Measurements from ENCODE around the gene PTPRF.

PTPRF gene

GRCh38 chr1:43605157-43605556, 74.5 kb downstream of the PTPRF start:
- DNase-seq (ENCODE audit: low read depth in 2 of 2), result no peak

DNA sequence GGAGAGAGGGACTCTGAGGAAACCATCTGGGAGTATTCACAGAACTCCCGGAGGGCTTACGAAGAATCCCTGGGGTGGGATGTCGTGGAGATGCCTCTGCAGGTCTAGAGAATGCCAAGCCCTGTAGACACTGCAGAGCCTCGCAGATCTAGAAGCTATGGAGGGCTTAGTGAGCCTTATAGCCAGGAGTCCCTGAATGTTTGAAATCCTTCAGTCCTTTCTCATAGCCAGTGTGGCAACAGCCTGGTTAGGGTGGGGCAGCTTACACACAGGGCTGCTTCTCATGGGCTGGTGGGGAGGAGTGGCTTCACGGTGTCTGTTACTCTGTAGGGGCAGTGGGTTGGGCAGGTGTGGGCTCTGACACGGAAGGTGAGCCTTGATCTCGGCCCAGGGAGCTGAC, 75.1 kb downstream of the PTPRF start:
- DNase-seq (ENCODE audit: low read depth in 2 of 2), result no peak

GRCh38 chr1:43606624-43607023, 75.9 kb downstream of the PTPRF start:
- no peak for DNase-seq (ENCODE audit: low read depth in 2 of 2)

DNA sequence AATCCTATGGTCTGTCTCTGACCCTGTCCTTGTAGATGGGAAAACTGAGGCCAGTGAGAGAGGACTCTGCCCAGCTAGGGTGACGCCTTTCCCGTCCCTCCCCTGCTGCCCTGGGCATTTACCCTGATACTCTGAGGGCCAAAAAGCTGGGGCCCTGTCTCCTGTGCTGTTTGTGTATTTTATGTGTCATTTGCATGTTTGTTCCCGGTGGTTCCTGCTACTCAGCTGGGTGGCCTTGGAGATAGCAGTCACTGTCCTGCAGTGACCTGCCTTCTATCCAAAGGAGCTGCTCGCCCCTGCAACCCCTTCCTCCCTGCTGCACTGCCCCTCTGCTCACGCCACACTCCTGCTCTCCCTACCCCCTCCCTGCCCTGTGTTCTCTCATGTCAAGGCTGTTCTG, 78.1 kb downstream of the PTPRF start:
- DNase-seq (ENCODE audit: low read depth in 2 of 2), result no peak

DNA sequence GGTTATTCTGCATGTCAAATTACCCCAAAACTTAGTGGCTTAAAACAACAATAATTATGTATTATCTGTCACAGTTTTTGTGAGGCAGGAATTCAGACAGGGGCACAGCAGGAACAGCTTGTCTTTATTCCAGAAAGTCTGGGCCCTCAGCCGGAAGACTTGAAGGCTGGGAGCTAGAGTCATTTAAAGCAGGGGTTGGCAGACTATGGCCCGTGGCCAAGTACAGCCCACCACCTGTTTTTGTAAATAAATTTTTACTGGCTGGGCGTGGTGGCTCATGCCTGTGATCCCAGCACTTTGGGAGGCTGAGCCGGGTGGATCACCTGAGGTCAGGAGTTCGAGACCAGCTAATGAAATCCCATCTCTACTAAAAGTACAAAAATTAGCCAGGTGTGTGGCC, 79.7 kb downstream of the PTPRF start:
- DNase-seq (ENCODE audit: low read depth in 2 of 2), result no peak

- DNase-seq (ENCODE audit: low read depth in 2 of 2), result no peak
These were observed 81.3 kb downstream of the PTPRF start for GRCh38 chr1:43611950-43612349.

DNA sequence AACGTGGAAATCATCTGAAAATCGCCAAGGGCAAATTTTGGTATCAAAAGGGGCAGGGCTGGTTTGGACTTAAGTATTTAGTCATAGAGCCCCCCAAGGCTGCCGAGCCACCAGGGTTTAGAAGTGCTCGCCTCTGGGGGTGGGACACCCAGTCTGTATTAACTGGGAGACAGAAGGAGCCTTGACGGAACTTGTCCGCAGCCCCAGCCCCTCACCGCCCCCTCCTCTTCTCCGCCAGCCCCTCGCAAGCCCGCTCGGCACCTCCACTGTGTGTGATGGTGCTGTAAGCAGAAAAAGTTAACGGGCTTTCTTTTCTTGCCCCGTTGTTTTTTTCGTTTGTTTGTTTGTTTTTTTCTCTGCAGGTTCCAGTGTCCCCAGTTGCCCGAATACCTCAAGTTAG, 81.7 kb downstream of the PTPRF start:
- DNase-seq (ENCODE audit: low read depth in 2 of 2), result no peak

- DNase-seq (ENCODE audit: low read depth in 2 of 2), result no peak
These were observed 82.6 kb downstream of the PTPRF start for GRCh38 chr1:43613075-43613942.

DNA sequence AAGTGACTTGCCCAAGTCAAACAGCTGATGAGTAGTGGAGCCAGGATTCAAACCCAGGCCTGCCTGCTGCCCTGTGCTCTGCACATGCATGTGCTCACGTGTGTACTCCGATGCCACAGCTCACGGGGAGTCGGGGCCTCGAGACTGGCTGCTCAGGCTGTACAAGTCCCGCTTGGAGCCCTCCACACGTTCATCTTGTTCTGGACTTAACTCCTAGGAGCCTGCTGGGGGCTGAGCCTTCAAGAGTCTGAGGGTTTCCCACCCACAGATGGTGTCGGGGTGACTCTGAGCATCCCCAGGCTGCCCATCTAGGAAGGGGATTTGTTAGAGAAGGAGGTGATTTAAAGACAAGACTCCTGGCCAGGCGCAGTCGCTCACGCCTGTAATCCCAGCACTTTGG, 83.5 kb downstream of the PTPRF start:
- DNase-seq (ENCODE audit: low read depth in 2 of 2), result no peak

DNA sequence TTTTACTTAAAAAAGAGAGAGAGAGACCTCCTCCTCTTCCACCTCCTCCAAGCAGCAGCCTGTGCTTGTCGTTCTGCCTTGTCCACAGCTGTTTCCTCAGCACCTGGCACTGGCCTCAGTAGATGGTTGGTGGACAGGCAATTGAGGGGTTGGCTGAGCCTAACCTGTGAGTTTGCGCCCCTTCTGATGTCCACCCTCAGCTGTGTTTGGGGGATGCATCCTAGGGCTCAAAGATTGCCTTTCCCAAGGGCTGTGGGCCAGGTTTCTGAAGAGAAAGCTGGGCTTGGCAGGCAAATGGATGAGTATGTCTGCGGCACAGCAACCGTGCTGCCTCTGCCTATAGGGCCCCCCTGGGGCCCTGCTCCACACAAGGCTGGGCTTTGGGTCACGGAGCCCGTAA, 84.2 kb downstream of the PTPRF start:
- no peak for DNase-seq (ENCODE audit: low read depth in 2 of 2)

DNA sequence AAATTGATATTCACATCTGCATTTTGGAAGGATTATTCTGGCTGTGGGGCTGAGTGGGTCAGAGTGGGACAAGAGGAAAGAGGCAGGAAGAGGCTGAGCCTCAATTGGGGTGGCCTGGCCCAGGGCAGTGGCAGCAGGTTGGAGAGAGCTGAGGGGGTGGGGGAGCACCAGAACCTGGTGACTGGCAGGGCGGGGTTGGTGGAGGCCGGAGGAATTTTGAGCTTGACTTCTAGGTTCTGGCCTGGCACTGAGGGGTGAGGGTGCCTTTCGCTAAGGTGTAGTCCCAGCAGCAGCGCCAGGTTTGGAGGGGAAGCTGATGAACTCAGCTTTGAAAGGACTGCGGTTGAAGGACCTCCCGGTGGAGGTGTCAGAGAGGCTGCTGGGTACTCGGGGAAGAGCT, 85.7 kb downstream of the PTPRF start:
- DNase-seq (ENCODE audit: low read depth in 2 of 2), result no peak

DNA sequence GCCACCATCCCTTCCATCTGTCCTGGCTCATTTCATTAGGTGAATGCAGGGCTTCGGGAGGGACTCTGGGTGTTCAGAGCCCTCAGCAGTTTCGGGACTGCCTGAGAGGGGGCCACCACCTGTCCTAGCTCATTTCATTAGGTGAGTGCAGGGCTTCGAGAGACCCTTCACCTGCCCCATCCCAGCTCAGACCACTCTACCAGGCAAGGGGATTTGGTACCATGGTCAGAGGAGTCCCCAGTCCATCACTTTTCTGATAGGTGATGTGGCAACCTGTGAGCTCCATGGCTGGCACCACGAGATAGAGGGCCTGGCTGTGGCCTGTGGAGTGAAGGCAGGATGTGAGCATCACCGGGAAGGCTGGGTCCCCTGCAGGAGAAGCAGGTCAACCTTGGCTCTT, 86.3 kb downstream of the PTPRF start:
- no peak for DNase-seq (ENCODE audit: low read depth in 2 of 2)

DNA sequence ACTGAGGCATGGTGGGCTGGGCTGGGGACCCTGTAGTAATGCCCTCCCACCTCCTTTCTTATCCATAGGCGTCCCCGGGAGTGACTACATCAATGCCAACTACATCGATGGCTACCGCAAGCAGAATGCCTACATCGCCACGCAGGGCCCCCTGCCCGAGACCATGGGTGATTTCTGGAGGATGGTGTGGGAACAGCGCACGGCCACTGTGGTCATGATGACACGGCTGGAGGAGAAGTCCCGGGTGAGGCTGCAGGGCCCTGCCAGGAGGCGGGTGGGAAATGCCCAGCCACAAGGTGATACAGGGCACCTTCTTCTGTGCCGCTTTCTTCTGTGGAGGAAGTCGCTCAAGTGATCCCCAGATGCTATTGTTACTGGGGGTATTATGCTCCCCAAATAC, 87.0 kb downstream of the PTPRF start:
- no peak for DNase-seq (ENCODE audit: low read depth in 2 of 2)

- DNase-seq (ENCODE audit: low read depth in 2 of 2), result no peak
These were observed 88.0 kb downstream of the PTPRF start for GRCh38 chr1:43618521-43619313.

- DNase-seq (ENCODE audit: low read depth in 2 of 2), result no peak
These were observed 88.7 kb downstream of the PTPRF start for GRCh38 chr1:43619314-43619790.

DNA sequence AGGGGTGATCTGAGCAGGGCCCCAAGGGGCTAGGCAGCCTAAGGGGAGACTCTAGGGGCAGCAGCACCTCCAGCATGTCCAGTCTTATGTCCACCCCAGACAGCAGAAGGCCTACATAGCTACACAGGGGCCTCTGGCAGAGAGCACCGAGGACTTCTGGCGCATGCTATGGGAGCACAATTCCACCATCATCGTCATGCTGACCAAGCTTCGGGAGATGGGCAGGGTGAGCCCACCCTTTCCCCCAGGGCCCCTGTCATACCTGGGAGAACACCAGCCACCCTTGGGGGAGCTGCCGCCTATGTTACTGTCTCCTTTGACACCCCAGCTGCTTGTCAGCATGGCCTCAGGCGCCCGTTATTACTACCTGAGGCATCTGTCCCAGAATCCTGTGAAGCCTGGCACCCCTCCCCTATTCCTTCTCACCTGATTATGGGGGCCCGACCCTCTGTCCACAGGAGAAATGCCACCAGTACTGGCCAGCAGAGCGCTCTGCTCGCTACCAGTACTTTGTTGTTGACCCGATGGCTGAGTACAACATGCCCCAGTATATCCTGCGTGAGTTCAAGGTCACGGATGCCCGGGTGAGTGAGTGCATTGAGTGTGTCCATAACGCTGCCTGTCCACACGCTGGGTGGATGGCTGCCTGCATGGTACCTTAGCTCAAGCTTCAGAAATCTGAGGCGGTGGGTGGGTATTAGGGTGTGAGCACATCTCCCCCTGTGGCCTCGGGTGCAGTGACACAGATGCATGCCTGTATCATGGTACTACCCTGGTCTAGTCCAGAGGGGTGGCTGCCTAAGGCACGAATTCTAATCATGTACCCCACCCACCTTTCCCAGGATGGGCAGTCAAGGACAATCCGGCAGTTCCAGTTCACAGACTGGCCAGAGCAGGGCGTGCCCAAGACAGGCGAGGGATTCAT, 89.6 kb downstream of the PTPRF start:
- DNase-seq (ENCODE audit: low read depth in 2 of 2), result no peak

DNA sequence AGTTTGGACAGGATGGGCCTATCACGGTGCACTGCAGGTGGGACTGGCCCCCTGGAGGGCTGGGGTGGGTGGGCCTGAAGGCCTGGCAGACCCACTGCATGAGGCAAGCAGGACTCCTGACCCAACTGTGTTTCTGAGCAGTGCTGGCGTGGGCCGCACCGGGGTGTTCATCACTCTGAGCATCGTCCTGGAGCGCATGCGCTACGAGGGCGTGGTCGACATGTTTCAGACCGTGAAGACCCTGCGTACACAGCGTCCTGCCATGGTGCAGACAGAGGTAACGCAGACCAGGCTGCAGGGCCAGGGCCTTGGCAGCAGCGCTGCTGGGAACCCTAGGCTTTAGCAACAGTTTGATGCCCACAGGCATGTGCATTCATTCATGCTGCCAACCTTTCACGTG, 90.3 kb downstream of the PTPRF start:
- DNase-seq (ENCODE audit: low read depth in 2 of 2), result no peak

DNA sequence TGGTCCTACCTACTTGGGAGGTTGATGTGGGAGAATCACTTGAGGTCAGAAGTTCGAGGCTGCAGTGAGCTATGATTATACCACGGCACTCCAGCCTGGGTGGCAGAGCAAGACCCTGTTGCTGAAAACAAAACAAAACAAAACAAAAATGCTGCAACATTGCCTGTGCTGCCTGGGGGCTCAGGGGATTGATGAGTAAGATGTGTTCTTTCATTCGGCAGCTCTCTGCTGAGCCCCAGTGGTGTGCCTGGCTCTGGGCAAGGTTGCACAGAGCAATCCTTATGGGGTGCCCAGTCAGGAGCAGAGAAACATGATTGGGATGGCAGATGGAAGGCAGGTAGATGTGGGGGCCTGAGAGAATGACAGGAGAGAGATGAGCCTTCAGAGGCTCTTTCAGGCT, 90.7 kb downstream of the PTPRF start:
- no peak for DNase-seq (ENCODE audit: low read depth in 2 of 2)

DNA sequence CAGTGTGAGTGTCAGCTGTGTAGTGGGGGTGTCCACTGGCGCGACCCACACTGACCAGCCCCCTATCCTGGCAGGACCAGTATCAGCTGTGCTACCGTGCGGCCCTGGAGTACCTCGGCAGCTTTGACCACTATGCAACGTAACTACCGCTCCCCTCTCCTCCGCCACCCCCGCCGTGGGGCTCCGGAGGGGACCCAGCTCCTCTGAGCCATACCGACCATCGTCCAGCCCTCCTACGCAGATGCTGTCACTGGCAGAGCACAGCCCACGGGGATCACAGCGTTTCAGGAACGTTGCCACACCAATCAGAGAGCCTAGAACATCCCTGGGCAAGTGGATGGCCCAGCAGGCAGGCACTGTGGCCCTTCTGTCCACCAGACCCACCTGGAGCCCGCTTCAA, 91.2 kb downstream of the PTPRF start:
- no peak for DNase-seq (ENCODE audit: low read depth in 2 of 2)

GRCh38 chr1:43622471-43622870, 91.8 kb downstream of the PTPRF start:
- no peak for DNase-seq (ENCODE audit: low read depth in 2 of 2)

DNA sequence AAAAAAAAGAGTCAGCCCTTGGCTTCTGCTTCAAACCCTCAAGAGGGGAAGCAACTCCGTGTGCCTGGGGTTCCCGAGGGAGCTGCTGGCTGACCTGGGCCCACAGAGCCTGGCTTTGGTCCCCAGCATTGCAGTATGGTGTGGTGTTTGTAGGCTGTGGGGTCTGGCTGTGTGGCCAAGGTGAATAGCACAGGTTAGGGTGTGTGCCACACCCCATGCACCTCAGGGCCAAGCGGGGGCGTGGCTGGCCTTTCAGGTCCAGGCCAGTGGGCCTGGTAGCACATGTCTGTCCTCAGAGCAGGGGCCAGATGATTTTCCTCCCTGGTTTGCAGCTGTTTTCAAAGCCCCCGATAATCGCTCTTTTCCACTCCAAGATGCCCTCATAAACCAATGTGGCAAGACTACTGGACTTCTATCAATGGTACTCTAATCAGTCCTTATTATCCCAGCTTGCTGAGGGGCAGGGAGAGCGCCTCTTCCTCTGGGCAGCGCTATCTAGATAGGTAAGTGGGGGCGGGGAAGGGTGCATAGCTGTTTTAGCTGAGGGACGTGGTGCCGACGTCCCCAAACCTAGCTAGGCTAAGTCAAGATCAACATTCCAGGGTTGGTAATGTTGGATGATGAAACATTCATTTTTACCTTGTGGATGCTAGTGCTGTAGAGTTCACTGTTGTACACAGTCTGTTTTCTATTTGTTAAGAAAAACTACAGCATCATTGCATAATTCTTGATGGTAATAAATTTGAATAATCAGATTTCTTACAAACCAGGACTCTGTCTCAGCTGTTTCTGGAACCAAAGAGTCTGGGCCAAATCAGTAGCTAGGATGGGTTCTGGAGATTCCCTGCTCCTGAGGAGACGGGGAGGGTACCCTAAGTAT, 92.5 kb downstream of the PTPRF start:
- DNase-seq (ENCODE audit: low read depth in 2 of 2), result no peak
